Caco-2 (cell line): ENCODE measurements around the gene UGGT2. TPM values are rescaled to one million over a fixed set of nuclear protein-coding genes. Genes with fewer than 3 reads are reported as not detected.

Experiments used
- BruUV-seq: library from RNA; stranded (reverse); fragments of 400-500 nt; replicated peaks from 2 replicates; lab custom pipeline; 2021; lab: Mats Ljungman, UMichigan
- CTCF ChIA-PET: fragments of 300-600 bp; sonication (Branson Sonifier 250); formaldehyde crosslinking; loops from one replicate; lab custom pipeline; 2022; ENCODE audit warnings: antibody characterized with exemption; lab: Charles Lee
- POLR2A ChIA-PET: fragments of 300-600 bp; sonication (Branson Sonifier 250); formaldehyde crosslinking; loops from one replicate; lab custom pipeline; 2022; ENCODE audit warnings: antibody characterized with exemption; lab: Charles Lee
- DNase-seq, 2 experiments: peaks; one replicate each; pipeline versions ENCODE4 v3.0.0 to v3.0.0-alpha.2; 2020 to 2022
- H3K27me3 ChIP-seq: replicated peaks from 2 replicates; pipeline ENCODE4 v1.6.0; 2011; ENCODE audit warnings: low read length; ENCODE audit not compliant: control insufficient read depth, insufficient read depth
- H3K36me3 ChIP-seq: 2 replicates; pipeline ENCODE4 v1.5.1; 2011; ENCODE audit warnings: low read length; ENCODE audit not compliant: control insufficient read depth, insufficient read depth
- H3K4me1 ChIP-seq: fragments of 250-450 bp; sonication (Bioruptor Pico); 2 replicates; pipeline ENCODE4 v1.5.1; 2020; ENCODE audit warnings: mild to moderate bottlenecking
- H3K4me3 ChIP-seq: 2 replicates; pipeline ENCODE4 v1.5.1; 2011; ENCODE audit warnings: low read depth, mild to moderate bottlenecking, control low read depth, low read length
- H3K9me3 ChIP-seq: fragments of 250-450 bp; sonication (Bioruptor Pico); 2 replicates; pipeline ENCODE4 v1.5.1; 2020; ENCODE audit warnings: mild to moderate bottlenecking, moderate library complexity
- H3K27ac Mint-ChIP-seq: one replicate; pipeline ENCODE4 v1.8.0; 2022; ENCODE audit warnings: mixed read lengths; ENCODE audit not compliant: unreplicated experiment
- H3K27me3 Mint-ChIP-seq: one replicate; pipeline ENCODE4 v1.8.0; 2022; ENCODE audit warnings: mixed read lengths; ENCODE audit not compliant: insufficient read depth, unreplicated experiment
- H3K36me3 Mint-ChIP-seq: one replicate; pipeline ENCODE4 v1.8.0; 2022; ENCODE audit warnings: mild to moderate bottlenecking, mixed read lengths; ENCODE audit not compliant: insufficient read depth, unreplicated experiment
- H3K4me1 Mint-ChIP-seq: one replicate; pipeline ENCODE4 v1.8.0; 2022; ENCODE audit warnings: low read depth, mixed read lengths; ENCODE audit not compliant: unreplicated experiment
- H3K4me3 Mint-ChIP-seq: one replicate; pipeline ENCODE4 v1.8.0; 2022; ENCODE audit warnings: mild to moderate bottlenecking, moderate library complexity, mixed read lengths; ENCODE audit not compliant: unreplicated experiment
- H3K9me3 Mint-ChIP-seq: one replicate; pipeline ENCODE4 v1.8.0; 2022; ENCODE audit warnings: mixed read lengths; ENCODE audit not compliant: unreplicated experiment
- CTCF ChIP-seq, 2 experiments: fragments of 200-600 bp in 1 of 2; IDR thresholded peaks; 1 replicate in 1 of 2; 2 replicates in 1 of 2; pipeline versions ENCODE4 v1.5.1 to v1.8.0; 2011 to 2022; ENCODE audit warnings: antibody characterized with exemption in 1 of 2, control low read depth in 1 of 2, inconsistent platforms in 1 of 2, low read depth in 1 of 2, low read length in 1 of 2, mild to moderate bottlenecking in 1 of 2, moderate library complexity in 1 of 2; ENCODE audit not compliant: insufficient read depth in 1 of 2, severe bottlenecking in 1 of 2, unreplicated experiment in 1 of 2
- intact Hi-C: fragments of 100-400 bp; cut with micrococcal nuclease; formaldehyde crosslinking; loops from one replicate; pipeline ENCODE4 v1.10.0; 2022; ENCODE audit not compliant: unreplicated experiment
- total RNA-seq: library from RNA; stranded (reverse); gene quantifications from 2 replicates; pipeline ENCODE4 v1.2.3, GENCODE V29; 2022

UGGT2 gene
- total RNA-seq, 1 experiment from 2014 or later = 35.5 TPM

GRCh38 chr13:95805921-95806320 lies 247.3 kb downstream of the UGGT2 start:
- no peak for DNase-seq
- Mint-ChIP-seq H3K9me3 (peaks cover 20% of the 10 kb centered on the region), H3K27me3 (no peaks in the 10 kb centered on the region), H3K4me1 (peaks cover 7% of the 10 kb centered on the region), H3K27ac (no peak overlapping the region), H3K4me3 (no peak overlapping the region), H3K36me3 (peaks cover 11% of the 10 kb centered on the region)
- Histone ChIP-seq H3K4me3 (no peak overlapping the region), H3K9me3 (no peaks in the 10 kb centered on the region), H3K4me1 (no peaks in the 10 kb centered on the region), H3K36me3 (no peaks in the 10 kb centered on the region; the same call in 1 of the 2 replicates), H3K27me3 (no peaks in the 10 kb centered on the region)
- no TSS peak for BruUV-seq
- no peak for TF ChIP-seq CTCF (IDR thresholded peaks at IDR 0.05; ENCODE audit: insufficient read depth in 1 of 2, low read depth in 1 of 2, low read length in 1 of 2, severe bottlenecking in 1 of 2, unreplicated experiment in 1 of 2)
- intact Hi-C loops = no loop called here
- POLR2A ChIA-PET = no interaction called here
- CTCF ChIA-PET = interaction anchor here (0.6 kb wide), 1 partner anchor 574 kb away, joined by 4 read pairs; no protein-coding TSS in a partner anchor

- ChIA-PET CTCF (no interaction called here), POLR2A (no interaction called here)
- BruUV-seq = no TSS peak
- Mint-ChIP-seq H3K27ac (no peak overlapping the region), H3K27me3 (no peaks in the 10 kb centered on the region), H3K4me1 (peaks cover 7% of the 10 kb centered on the region), H3K4me3 (no peak overlapping the region), H3K36me3 (peaks cover 14% of the 10 kb centered on the region), H3K9me3 (peaks cover 20% of the 10 kb centered on the region)
- intact Hi-C loops = no loop called here
- no peak for DNase-seq
- no peaks in the 10 kb centered on the region for H3K36me3 ChIP-seq
- no peak for TF ChIP-seq CTCF (IDR thresholded peaks at IDR 0.05; ENCODE audit: insufficient read depth in 1 of 2, low read depth in 1 of 2, low read length in 1 of 2, severe bottlenecking in 1 of 2, unreplicated experiment in 1 of 2)
- H3K4me1 ChIP-seq = no peaks in the 10 kb centered on the region
- no peaks in the 10 kb centered on the region for H3K9me3 ChIP-seq
- H3K27me3 ChIP-seq = no peaks in the 10 kb centered on the region
- no peak overlapping the region for H3K4me3 ChIP-seq
Measured at GRCh38 chr13:95801825-95802224, 251.4 kb downstream of the UGGT2 start.

GRCh38 chr13:95800436-95800835 lies 252.8 kb downstream of the UGGT2 start:
- no peak for DNase-seq
- H3K27ac Mint-ChIP-seq = no peak overlapping the region
- H3K4me1 ChIP-seq = no peaks in the 10 kb centered on the region
- H3K9me3 ChIP-seq = no peaks in the 10 kb centered on the region
- ChIA-PET POLR2A (no interaction called here), CTCF (interaction anchor here (0.7 kb wide), 1 partner anchor 93 kb away, joined by 5 read pairs; no protein-coding TSS in a partner anchor)
- H3K27me3 ChIP-seq = no peaks in the 10 kb centered on the region
- no peaks in the 10 kb centered on the region for H3K36me3 ChIP-seq
- no peak overlapping the region for H3K4me3 ChIP-seq
- peaks cover 7% of the 10 kb centered on the region for H3K4me1 Mint-ChIP-seq
- no peaks in the 10 kb centered on the region for H3K27me3 Mint-ChIP-seq
- intact Hi-C loops = no loop called here
- peaks cover 10% of the 10 kb centered on the region for H3K36me3 Mint-ChIP-seq
- no peak for TF ChIP-seq CTCF (IDR thresholded peaks at IDR 0.05; ENCODE audit: insufficient read depth in 1 of 2, low read depth in 1 of 2, low read length in 1 of 2, severe bottlenecking in 1 of 2, unreplicated experiment in 1 of 2)
- peaks cover 11% of the 10 kb centered on the region for H3K9me3 Mint-ChIP-seq
- H3K4me3 Mint-ChIP-seq = no peak overlapping the region
- BruUV-seq = no TSS peak
